ENCODE results near the gene FOXB2.

The FOXB2 gene

GRCh38 chr9:77063645-77064285 is 44.3 kb downstream of the FOXB2 start:
- no peak for DNase-seq (ENCODE audit: low read depth in 2 of 2)

GRCh38 chr9:77066388-77066787 is 46.9 kb downstream of the FOXB2 start:
- no peak for DNase-seq (ENCODE audit: low read depth in 2 of 2)
